A549 (cell line): Measurements from ENCODE around the gene PTPRG. TPM values are rescaled to one million over a fixed set of nuclear protein-coding genes. Genes with fewer than 3 reads are reported as not detected.

ENCODE experiments used
- ATAC-seq, 2 experiments: fragments of 200-7000 bp in 1 of 2; fragments of >200 bp in 1 of 2; cut with Nextera tagmentation in 1 of 2; cut with Tn5 transposase in 1 of 2; 3 replicates each; pipeline versions ENCODE4 v1.8.0 to v1.9.1; 2018 to 2020; ENCODE audit warnings: mild to moderate bottlenecking in 1 of 2, moderate library complexity in 1 of 2
- CTCF ChIA-PET: fragments of 300-600 bp; sonication (Branson Sonifier 250); formaldehyde crosslinking; extraction: SDS; loops from one replicate; lab custom pipeline; 2021; ENCODE audit warnings: antibody characterized with exemption, inconsistent platforms; lab: Yijun Ruan, JAX
- POLR2A ChIA-PET: fragments of 350-600 bp; formaldehyde crosslinking; extraction: SDS; loops from one replicate; lab custom pipeline; 2021; ENCODE audit warnings: antibody characterized with exemption, inconsistent platforms; lab: Yijun Ruan, JAX
- DNase-seq, 2 experiments: peaks; one replicate each; pipeline versions ENCODE4 v3.0.0 to v3.0.0-alpha.2; 2011 to 2016; ENCODE audit warnings: low read depth in 1 of 2, low spot score in 1 of 2
- FAIRE-seq: peaks from 2 replicates; lab custom pipeline; 2011; peaks lifted over from hg19 to GRCh38; lab: Jason Lieb, UNC
- H3K27ac ChIP-seq, 2 experiments: fragments of >200 bp; sonication (Bioruptor Twin); formaldehyde crosslinking; 3 replicates each; pipeline ENCODE4 v1.5.1; 2016 to 2017
- H3K4me1 ChIP-seq: fragments of >200 bp; sonication (Bioruptor Twin); formaldehyde crosslinking; 3 replicates; pipeline ENCODE4 v1.6.1; 2016
- H3K4me2 ChIP-seq: fragments of >200 bp; sonication (Bioruptor Twin); formaldehyde crosslinking; 3 replicates; pipeline ENCODE4 v1.6.1; 2016
- H3K4me3 ChIP-seq: fragments of >200 bp; sonication (Bioruptor Twin); formaldehyde crosslinking; 3 replicates; pipeline ENCODE4 v1.5.1; 2016
- H3K9me3 ChIP-seq: fragments of >200 bp; sonication (Bioruptor Twin); formaldehyde crosslinking; 3 replicates; pipeline ENCODE4 v1.6.1; 2016
- ATOH8 ChIP-seq: fragments of 250-450 bp; sonication (Bioruptor Pico); IDR thresholded peaks from 2 replicates; pipeline ENCODE4 v1.5.0; 2020; ENCODE audit warnings: low read depth, mild to moderate bottlenecking, moderate library complexity
- CBX2 ChIP-seq: fragments of 200-600 bp; sonication (generic); IDR thresholded peaks from 2 replicates; pipeline ENCODE4 v1.6.1; 2016; ENCODE audit warnings: low read depth, mild to moderate bottlenecking, borderline replicate concordance
- CBX8 ChIP-seq: fragments of 200-600 bp; sonication (generic); IDR thresholded peaks from 2 replicates; pipeline ENCODE4 v1.6.1; 2016
- CHD2 ChIP-seq: fragments of 150-350 bp; IDR thresholded peaks from 2 replicates; pipeline ENCODE4 v1.6.1; 2014; ENCODE audit warnings: low read length; ENCODE audit not compliant: partially characterized antibody
- EHF ChIP-seq: fragments of 250-450 bp; sonication (Bioruptor Pico); IDR thresholded peaks from 2 replicates; pipeline ENCODE4 v1.5.0; 2020; ENCODE audit warnings: mild to moderate bottlenecking
- EP300 ChIP-seq, 2 experiments: fragments of >200 bp; sonication (Bioruptor Twin); formaldehyde crosslinking; IDR thresholded peaks; 2 replicates in 1 of 2; 3 replicates in 1 of 2; pipeline ENCODE4 v1.6.1; 2016 to 2017
- FOSB ChIP-seq: fragments of 250-450 bp; sonication (Bioruptor Pico); IDR thresholded peaks from 2 replicates; pipeline ENCODE4 v1.5.0; 2020; ENCODE audit warnings: mild to moderate bottlenecking, moderate library complexity
- FOSL2 ChIP-seq, 2 experiments: fragments of 450-650 bp in 1 of 2; fragments of >200 bp in 1 of 2; sonication (Bioruptor Twin) in 1 of 2; formaldehyde crosslinking; IDR thresholded peaks; 2 replicates each; pipeline versions ENCODE4 v1.5.0 to v1.6.1; 2016 to 2020; ENCODE audit warnings: mild to moderate bottlenecking in 1 of 2, moderate library complexity in 1 of 2
- FOXS1 ChIP-seq: fragments of 250-450 bp; sonication (Bioruptor Pico); IDR thresholded peaks from 2 replicates; pipeline ENCODE4 v1.5.0; 2020; ENCODE audit warnings: mild to moderate bottlenecking, moderate library complexity
- HES2 ChIP-seq: fragments of >200 bp; sonication (Bioruptor Twin); formaldehyde crosslinking; IDR thresholded peaks from 2 replicates; pipeline ENCODE4 v1.6.1; 2016
- HEYL ChIP-seq: fragments of 250-450 bp; sonication (Bioruptor Pico); IDR thresholded peaks from 2 replicates; pipeline ENCODE4 v1.8.0; 2021; ENCODE audit warnings: mild to moderate bottlenecking, moderate library complexity
- HOXA7 ChIP-seq: fragments of 250-450 bp; sonication (Bioruptor Pico); IDR thresholded peaks from 2 replicates; pipeline ENCODE4 v1.5.0; 2020; ENCODE audit warnings: mild to moderate bottlenecking, moderate library complexity
- HOXB13 ChIP-seq: fragments of 250-450 bp; sonication (Bioruptor Pico); IDR thresholded peaks from 2 replicates; pipeline ENCODE4 v1.5.0; 2020; ENCODE audit warnings: low read depth, mild to moderate bottlenecking, moderate library complexity
- JUN ChIP-seq, 2 experiments: fragments of >200 bp; sonication (Bioruptor Twin); formaldehyde crosslinking; IDR thresholded peaks; 2 replicates in 1 of 2; 3 replicates in 1 of 2; pipeline ENCODE4 v1.6.1; 2016 to 2017
- MAFK ChIP-seq: fragments of 450-650 bp; IDR thresholded peaks from 2 replicates; pipeline ENCODE4 v1.6.1; 2014; ENCODE audit not compliant: partially characterized antibody
- MYC ChIP-seq: IDR thresholded peaks from 2 replicates; pipeline ENCODE4 v1.6.1; 2012; ENCODE audit warnings: mild to moderate bottlenecking, inconsistent platforms, low read length, improper control_type of control experiment, borderline replicate concordance
- NFE2L2 ChIP-seq: fragments of 150-350 bp; conservative IDR thresholded peaks from 2 replicates; pipeline ENCODE4 v1.6.1; 2014; ENCODE audit warnings: low read length
- POLR2AphosphoS2 ChIP-seq: conservative IDR thresholded peaks from 2 replicates; pipeline ENCODE4 v1.6.1; 2012; ENCODE audit warnings: low read length, improper control_type of control experiment, inconsistent platforms
- RARB ChIP-seq: fragments of 250-450 bp; sonication (Bioruptor Pico); IDR thresholded peaks from 2 replicates; pipeline ENCODE4 v1.8.0; 2021; ENCODE audit warnings: mild to moderate bottlenecking, moderate library complexity
- SREBF2 ChIP-seq: fragments of 450-650 bp; IDR thresholded peaks from 2 replicates; pipeline ENCODE4 v1.6.1; 2014; ENCODE audit warnings: mild to moderate bottlenecking, moderate library complexity
- TP53 ChIP-seq: fragments of 250-450 bp; sonication (Bioruptor Pico); IDR thresholded peaks from 2 replicates; pipeline ENCODE4 v1.5.0; 2021; ENCODE audit warnings: mild to moderate bottlenecking, moderate library complexity
- ZFP36 ChIP-seq: fragments of 450-650 bp; IDR thresholded peaks from 2 replicates; pipeline ENCODE4 v1.6.1; 2014; ENCODE audit warnings: borderline replicate concordance; ENCODE audit not compliant: partially characterized antibody
- WGBS: methylation state at CpG from one replicate; pipeline ENCODE4 v1.1.6; 2017; ENCODE audit errors: missing lambda C conversion rate; 5-methylcytosine and 5-hydroxymethylcytosine counted together
- polyA plus RNA-seq, 4 experiments: library from polyadenylated mRNA; depleted of rRNA in 3 of 4; stranded (reverse); fragments of >200 nt; fragmentation: RNase III in 1 of 4; extraction: RNeasy Plus Mini Kit Qiagen cat#74134 plus additional on column Dnase treatment in 1 of 4; gene quantifications; 2 replicates in 3 of 4; 3 replicates in 1 of 4; pipeline ENCODE4 v1.2.3, GENCODE V29; 2011 to 2017
- TF ChIP-seq, protein P1 (sequence below): fragments of 200-600 bp; sonication (generic); IDR thresholded peaks from 2 replicates; pipeline ENCODE4 v1.6.1; 2016; ENCODE audit warnings: antibody characterized with exemption, mild to moderate bottlenecking, moderate library complexity
- TF ChIP-seq, protein P2 (sequence below): fragments of 450-650 bp; IDR thresholded peaks from 2 replicates; pipeline ENCODE4 v1.6.1; 2014; ENCODE audit warnings: antibody characterized with exemption
- TF ChIP-seq, protein P3 (sequence below): IDR thresholded peaks from 2 replicates; pipeline ENCODE4 v1.6.1; 2012
- TF ChIP-seq, protein P4 (sequence below): IDR thresholded peaks from 2 replicates; pipeline ENCODE4 v1.6.1; 2012

Gene PTPRG
- polyA plus RNA-seq, 2 of the 4 experiments (the other 2 are of a cell fraction) = 4.5 to 4.8 TPM

DNA sequence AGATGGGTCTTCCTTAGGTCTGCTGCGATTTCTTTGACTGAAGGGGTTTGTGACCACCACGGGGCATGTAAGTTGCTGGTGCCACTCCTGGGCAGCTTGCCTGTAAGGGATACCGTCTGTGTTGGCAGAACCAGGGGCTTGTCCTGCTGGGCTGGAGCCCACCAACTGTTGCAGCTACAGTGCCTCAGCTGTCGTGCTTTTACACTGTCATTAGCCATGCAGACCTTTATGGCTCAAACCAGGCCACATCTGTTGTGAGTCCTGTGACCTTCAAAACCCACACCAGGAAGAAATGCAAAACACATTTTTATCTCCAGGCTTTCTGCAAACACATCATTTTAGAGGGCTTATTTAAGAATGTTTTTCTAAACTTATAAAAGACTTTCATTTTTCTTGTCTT, 168.7 kb downstream of the PTPRG start:
- H3K4me1 ChIP-seq = no peaks in the 10 kb centered on the region
- FAIRE-seq = no peak
- H3K9me3 ChIP-seq = no peaks in the 10 kb centered on the region
- POLR2A ChIA-PET = no interaction called here
- ATAC-seq = no peak
- H3K4me2 ChIP-seq = no peak overlapping the region
- CTCF ChIA-PET = no interaction called here
- H3K27ac ChIP-seq = no peak overlapping the region
- TF ChIP-seq MYC = no peak
- no peak for TF ChIP-seq ATOH8 (CRISPR knock-in tag)
- TF ChIP-seq HES2 = no peak
- TF ChIP-seq ZFP36 = no peak
- TF ChIP-seq, protein P1, sequence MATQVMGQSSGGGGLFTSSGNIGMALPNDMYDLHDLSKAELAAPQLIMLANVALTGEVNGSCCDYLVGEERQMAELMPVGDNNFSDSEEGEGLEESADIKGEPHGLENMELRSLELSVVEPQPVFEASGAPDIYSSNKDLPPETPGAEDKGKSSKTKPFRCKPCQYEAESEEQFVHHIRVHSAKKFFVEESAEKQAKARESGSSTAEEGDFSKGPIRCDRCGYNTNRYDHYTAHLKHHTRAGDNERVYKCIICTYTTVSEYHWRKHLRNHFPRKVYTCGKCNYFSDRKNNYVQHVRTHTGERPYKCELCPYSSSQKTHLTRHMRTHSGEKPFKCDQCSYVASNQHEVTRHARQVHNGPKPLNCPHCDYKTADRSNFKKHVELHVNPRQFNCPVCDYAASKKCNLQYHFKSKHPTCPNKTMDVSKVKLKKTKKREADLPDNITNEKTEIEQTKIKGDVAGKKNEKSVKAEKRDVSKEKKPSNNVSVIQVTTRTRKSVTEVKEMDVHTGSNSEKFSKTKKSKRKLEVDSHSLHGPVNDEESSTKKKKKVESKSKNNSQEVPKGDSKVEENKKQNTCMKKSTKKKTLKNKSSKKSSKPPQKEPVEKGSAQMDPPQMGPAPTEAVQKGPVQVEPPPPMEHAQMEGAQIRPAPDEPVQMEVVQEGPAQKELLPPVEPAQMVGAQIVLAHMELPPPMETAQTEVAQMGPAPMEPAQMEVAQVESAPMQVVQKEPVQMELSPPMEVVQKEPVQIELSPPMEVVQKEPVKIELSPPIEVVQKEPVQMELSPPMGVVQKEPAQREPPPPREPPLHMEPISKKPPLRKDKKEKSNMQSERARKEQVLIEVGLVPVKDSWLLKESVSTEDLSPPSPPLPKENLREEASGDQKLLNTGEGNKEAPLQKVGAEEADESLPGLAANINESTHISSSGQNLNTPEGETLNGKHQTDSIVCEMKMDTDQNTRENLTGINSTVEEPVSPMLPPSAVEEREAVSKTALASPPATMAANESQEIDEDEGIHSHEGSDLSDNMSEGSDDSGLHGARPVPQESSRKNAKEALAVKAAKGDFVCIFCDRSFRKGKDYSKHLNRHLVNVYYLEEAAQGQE = no peak
- no peak for TF ChIP-seq HEYL (CRISPR knock-in tag)
- no peak for TF ChIP-seq EHF
- TF ChIP-seq CBX8 = no peak
- TF ChIP-seq, protein P2, sequence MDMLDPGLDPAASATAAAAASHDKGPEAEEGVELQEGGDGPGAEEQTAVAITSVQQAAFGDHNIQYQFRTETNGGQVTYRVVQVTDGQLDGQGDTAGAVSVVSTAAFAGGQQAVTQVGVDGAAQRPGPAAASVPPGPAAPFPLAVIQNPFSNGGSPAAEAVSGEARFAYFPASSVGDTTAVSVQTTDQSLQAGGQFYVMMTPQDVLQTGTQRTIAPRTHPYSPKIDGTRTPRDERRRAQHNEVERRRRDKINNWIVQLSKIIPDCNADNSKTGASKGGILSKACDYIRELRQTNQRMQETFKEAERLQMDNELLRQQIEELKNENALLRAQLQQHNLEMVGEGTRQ = no peak
- no peak for TF ChIP-seq EP300 (IDR thresholded peaks at IDR 0.05)
- no peak for TF ChIP-seq CHD2
- TF ChIP-seq HOXB13 (CRISPR knock-in tag) = no peak
- TF ChIP-seq, protein P3, sequence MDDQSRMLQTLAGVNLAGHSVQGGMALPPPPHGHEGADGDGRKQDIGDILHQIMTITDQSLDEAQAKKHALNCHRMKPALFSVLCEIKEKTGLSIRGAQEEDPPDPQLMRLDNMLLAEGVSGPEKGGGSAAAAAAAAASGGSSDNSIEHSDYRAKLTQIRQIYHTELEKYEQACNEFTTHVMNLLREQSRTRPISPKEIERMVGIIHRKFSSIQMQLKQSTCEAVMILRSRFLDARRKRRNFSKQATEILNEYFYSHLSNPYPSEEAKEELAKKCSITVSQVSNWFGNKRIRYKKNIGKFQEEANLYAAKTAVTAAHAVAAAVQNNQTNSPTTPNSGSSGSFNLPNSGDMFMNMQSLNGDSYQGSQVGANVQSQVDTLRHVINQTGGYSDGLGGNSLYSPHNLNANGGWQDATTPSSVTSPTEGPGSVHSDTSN = no peak
- TF ChIP-seq FOXS1 (CRISPR knock-in tag) = no peak
- no peak for TF ChIP-seq HOXA7 (CRISPR knock-in tag)
- no peak for TF ChIP-seq SREBF2
- no peak for TF ChIP-seq POLR2AphosphoS2
- H3K4me3 ChIP-seq = no peak overlapping the region
- 53% methylated on average over 4 of the region's 4 CpGs for WGBS
- no peak for DNase-seq

GRCh38 chr3:61730577-61731231, 169.3 kb downstream of the PTPRG start:
- CTCF ChIA-PET = no interaction called here
- H3K4me3 ChIP-seq = no peak overlapping the region
- no peak for TF ChIP-seq JUN (IDR thresholded peaks at IDR 0.05)
- no peak for TF ChIP-seq TP53 (CRISPR knock-in tag)
- TF ChIP-seq NFE2L2 = no peak
- TF ChIP-seq CHD2 = no peak
- no peak for TF ChIP-seq MAFK
- no peak for TF ChIP-seq ZFP36
- TF ChIP-seq HOXB13 (CRISPR knock-in tag) = no peak
- TF ChIP-seq CBX2 = no peak
- TF ChIP-seq SREBF2 = no peak
- TF ChIP-seq RARB = no peak
- TF ChIP-seq, protein P4, sequence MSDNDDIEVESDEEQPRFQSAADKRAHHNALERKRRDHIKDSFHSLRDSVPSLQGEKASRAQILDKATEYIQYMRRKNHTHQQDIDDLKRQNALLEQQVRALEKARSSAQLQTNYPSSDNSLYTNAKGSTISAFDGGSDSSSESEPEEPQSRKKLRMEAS = no peak
- TF ChIP-seq FOSB (CRISPR knock-in tag) = no peak
- TF ChIP-seq FOSL2 (IDR thresholded peaks at IDR 0.05) = no peak
- no peak for TF ChIP-seq FOSL2 (CRISPR knock-in tag; IDR thresholded peaks at IDR 0.05)
- TF ChIP-seq, all 56 proteins: peak for 0
- POLR2A ChIA-PET = no interaction called here
- H3K4me1 ChIP-seq = no peaks in the 10 kb centered on the region
- FAIRE-seq (no peak), ATAC-seq (no peak), DNase-seq (no peak)
- WGBS = 34% methylated on average over 2 of the region's 2 CpGs
- no peak overlapping the region for H3K4me2 ChIP-seq
- no peaks in the 10 kb centered on the region for H3K9me3 ChIP-seq
- no peak overlapping the region for H3K27ac ChIP-seq
